PC-3 (cell line): ENCODE data around the gene THEM4. TPM values are rescaled to one million over a fixed set of nuclear protein-coding genes. Genes with fewer than 3 reads are reported as not detected.

Source experiments
- ATAC-seq: fragments of 200-7000 bp; cut with Tn5 transposase; 2 replicates; pipeline ENCODE4 v1.9.1; 2020; ENCODE audit warnings: mild to moderate bottlenecking, moderate library complexity
- BruUV-seq: library from RNA; stranded (reverse); fragments of 400-500 nt; replicated peaks from 2 replicates; lab custom pipeline; 2021; lab: Mats Ljungman, UMichigan
- CTCF ChIA-PET: fragments of 300-600 bp; sonication (Branson Sonifier 250); formaldehyde crosslinking; loops from one replicate; lab custom pipeline; 2022; ENCODE audit warnings: antibody characterized with exemption; lab: Charles Lee
- POLR2A ChIA-PET: fragments of 300-600 bp; sonication (Branson Sonifier 250); formaldehyde crosslinking; loops from one replicate; lab custom pipeline; 2022; ENCODE audit warnings: antibody characterized with exemption; ENCODE audit not compliant: unreplicated experiment; lab: Charles Lee
- DNase-seq: peaks from one replicate; pipeline ENCODE4 v3.0.0-alpha.2; 2015
- H2AFZ ChIP-seq: fragments of 300-600 bp; sonication (generic); 2 replicates; pipeline ENCODE4 v1.6.0; 2016; ENCODE audit warnings: antibody characterized with exemption, low read length
- H3F3A ChIP-seq: fragments of 300-600 bp; sonication (generic); one replicate; pipeline ENCODE4 v1.6.0; 2017; ENCODE audit warnings: antibody characterized with exemption, low read length, control low read depth, mild to moderate bottlenecking; ENCODE audit not compliant: unreplicated experiment
- H3K27ac ChIP-seq: fragments of 300-600 bp; sonication (generic); 2 replicates; pipeline ENCODE4 v1.5.1; 2016; ENCODE audit warnings: mild to moderate bottlenecking, low read length
- H3K27me3 ChIP-seq: fragments of 300-600 bp; sonication (generic); 2 replicates; pipeline ENCODE4 v1.6.1; 2016; ENCODE audit warnings: low read length, mixed read lengths
- H3K36me3 ChIP-seq: fragments of 300-600 bp; sonication (generic); 2 replicates; pipeline ENCODE4 v1.6.1; 2016; ENCODE audit warnings: low read depth, mixed run types, low read length, mixed read lengths
- H3K4me1 ChIP-seq: fragments of 300-600 bp; sonication (generic); 2 replicates; pipeline ENCODE4 v1.5.1; 2016; ENCODE audit warnings: low read length; ENCODE audit not compliant: insufficient read depth
- H3K4me2 ChIP-seq: fragments of 300-600 bp; sonication (generic); 2 replicates; pipeline ENCODE4 v1.6.0; 2016; ENCODE audit warnings: low read length
- H3K4me3 ChIP-seq: fragments of 300-600 bp; sonication (generic); 2 replicates; pipeline ENCODE4 v1.5.1; 2016; ENCODE audit warnings: mild to moderate bottlenecking, low read length, mixed read lengths
- H3K79me2 ChIP-seq: fragments of 300-600 bp; sonication (generic); 2 replicates; pipeline ENCODE4 v1.6.1; 2017; ENCODE audit warnings: low read length, mixed read lengths
- H3K9ac ChIP-seq: fragments of 300-600 bp; sonication (generic); 2 replicates; pipeline ENCODE4 v1.6.0; 2016; ENCODE audit warnings: mild to moderate bottlenecking, low read length
- H3K9me2 ChIP-seq: fragments of 300-600 bp; sonication (generic); replicated peaks from 2 replicates; pipeline ENCODE4 v1.6.1; 2016; ENCODE audit warnings: mixed run types, low read length, mixed read lengths
- H3K9me3 ChIP-seq: fragments of 300-600 bp; sonication (generic); 2 replicates; pipeline ENCODE4 v1.6.1; 2016; ENCODE audit warnings: low read length, mixed read lengths
- H4K20me1 ChIP-seq: fragments of 300-600 bp; sonication (generic); 2 replicates; pipeline ENCODE4 v1.6.1; 2016; ENCODE audit warnings: low read length, mixed read lengths
- CTCF ChIP-seq: fragments of 300-600 bp; sonication (generic); conservative IDR thresholded peaks from 2 replicates; pipeline ENCODE4 v1.5.1; 2017; ENCODE audit warnings: antibody characterized with exemption, low read depth, mild to moderate bottlenecking, low read length
- EZH2 ChIP-seq: fragments of 300-600 bp; sonication (generic); IDR thresholded peaks from one replicate; pipeline ENCODE4 v1.6.1; 2017; ENCODE audit warnings: antibody characterized with exemption, mild to moderate bottlenecking, low read length; ENCODE audit not compliant: unreplicated experiment
- EZH2phosphoT487 ChIP-seq: fragments of 300-600 bp; sonication (generic); IDR thresholded peaks from 2 replicates; pipeline ENCODE4 v1.6.1; 2018; ENCODE audit warnings: mild to moderate bottlenecking, antibody characterized with exemption, low read length, borderline replicate concordance
- intact Hi-C: fragments of 100-400 bp; cut with micrococcal nuclease; formaldehyde crosslinking; loops from 2 replicates; pipeline ENCODE4 v1.9.0; 2023
- total RNA-seq: library from RNA; depleted of rRNA; stranded (reverse); fragments of >200 nt; gene quantifications from 2 replicates; pipeline ENCODE4 v1.2.3, GENCODE V29; 2014

The THEM4 gene
- total RNA-seq, 1 experiment from 2014 or later, result 18.1 TPM

GRCh38 chr1:151935894-151936602, 26.7 kb upstream of the THEM4 start:
- no peak for TF ChIP-seq EZH2phosphoT487
- no peak for TF ChIP-seq CTCF
- TF ChIP-seq EZH2, result no peak
- Histone ChIP-seq H3K27ac (peak overlapping the region; percentile 60), H3K9me2 (no peaks in the 10 kb centered on the region), H3F3A (no peaks in the 10 kb centered on the region), H3K9me3 (no peaks in the 10 kb centered on the region), H3K4me2 (peak overlapping the region; percentile 14), H2AFZ (peak overlapping the region; percentile 40; the same call in 1 of the 2 replicates), H3K79me2 (no peaks in the 10 kb centered on the region), H4K20me1 (no peaks in the 10 kb centered on the region), H3K9ac (peak overlapping the region; percentile 41), H3K27me3 (no peaks in the 10 kb centered on the region), H3K36me3 (no peaks in the 10 kb centered on the region), H3K4me3 (no peak overlapping the region; the same call in 1 of the 2 replicates), H3K4me1 (peaks cover 33% of the 10 kb centered on the region)
- ATAC-seq, result peak; percentile 63
- peak; percentile 45 for DNase-seq
- TSS peak; percentile 91 for BruUV-seq
- CTCF ChIA-PET, result interaction anchor here (0.6 to 4.2 kb wide), 15 partner anchors 9 to 77 kb away, joined by 3 to 46 read pairs (median 4); no protein-coding TSS in a partner anchor
- POLR2A ChIA-PET, result interaction anchor here (0.5 to 2.0 kb wide), 13 partner anchors 10 to 66 kb away, joined by 3 to 23 read pairs (median 4); partner anchors contain the start of genes S100A10 and THEM4
- intact Hi-C loops, result loop anchor here (1.0 kb wide), 1 partner anchor 10 kb away; no protein-coding TSS in a partner anchor

- no TSS peak for BruUV-seq
- Histone ChIP-seq H4K20me1 (no peaks in the 10 kb centered on the region), H2AFZ (no peak overlapping the region), H3F3A (no peaks in the 10 kb centered on the region), H3K27me3 (no peaks in the 10 kb centered on the region), H3K36me3 (no peaks in the 10 kb centered on the region), H3K9me2 (no peaks in the 10 kb centered on the region), H3K79me2 (no peaks in the 10 kb centered on the region), H3K27ac (peak overlapping the region; percentile 60; the same call in 1 of the 2 replicates), H3K9me3 (no peaks in the 10 kb centered on the region), H3K4me2 (0 out of 2 replicates have a peak overlapping the region, but pooled peaks have one; percentile 0), H3K4me1 (peaks cover 27% of the 10 kb centered on the region), H3K9ac (peak overlapping the region; percentile 41; the same call in 1 of the 2 replicates), H3K4me3 (no peak overlapping the region)
- ChIA-PET CTCF (interaction anchor here (0.6 to 4.2 kb wide), 7 partner anchors 33 to 66 kb away, joined by 3 to 46 read pairs (median 8); no protein-coding TSS in a partner anchor), POLR2A (interaction anchor here (0.6 to 2.0 kb wide), 4 partner anchors 9 to 65 kb away, joined by 3 to 23 read pairs (median 4); partner anchors contain the start of genes S100A10 and THEM4)
- intact Hi-C loops, result no loop called here
- TF ChIP-seq CTCF (no peak), EZH2 (no peak), EZH2phosphoT487 (no peak)
- ATAC-seq (peak; percentile 46), DNase-seq (peak; percentile 19)
These were observed 25.8 kb upstream of the THEM4 start for GRCh38 chr1:151935154-151935553.
